ES-I3 (cell line): ENCODE measurements around the gene PPP4C.
A peak's percentile ranks its signal among the peaks of the same experiment; 100 is the strongest.

ENCODE experiments used
- H3K36me3 ChIP-seq: 2 replicates; pipeline ENCODE4 v1.6.1; 2013; ENCODE audit warnings: mild to moderate bottlenecking, low read length, control low read depth, moderate library complexity; ENCODE audit not compliant: insufficient read depth
- H3K4me1 ChIP-seq: 2 replicates; pipeline ENCODE4 v1.6.1; 2013; ENCODE audit warnings: mild to moderate bottlenecking, control low read depth, low read length; ENCODE audit not compliant: insufficient read depth
- H3K9ac ChIP-seq: 2 replicates; pipeline ENCODE4 v1.6.1; 2013; ENCODE audit warnings: low read depth, mild to moderate bottlenecking, low read length, moderate library complexity
- H3K9me3 ChIP-seq: 2 replicates; pipeline ENCODE4 v1.6.1; 2013; ENCODE audit warnings: mild to moderate bottlenecking, low read length, moderate library complexity; ENCODE audit not compliant: control insufficient read depth, insufficient read depth

The PPP4C gene

GRCh38 chr16:30092373-30093010, 16.7 kb downstream of the PPP4C start:
- peak overlapping the region; percentile 73 for H3K9ac ChIP-seq
- H3K4me1 ChIP-seq: 0 out of 2 replicates have a peak, but pooled peaks cover 4% of the 10 kb centered on the region

DNA sequence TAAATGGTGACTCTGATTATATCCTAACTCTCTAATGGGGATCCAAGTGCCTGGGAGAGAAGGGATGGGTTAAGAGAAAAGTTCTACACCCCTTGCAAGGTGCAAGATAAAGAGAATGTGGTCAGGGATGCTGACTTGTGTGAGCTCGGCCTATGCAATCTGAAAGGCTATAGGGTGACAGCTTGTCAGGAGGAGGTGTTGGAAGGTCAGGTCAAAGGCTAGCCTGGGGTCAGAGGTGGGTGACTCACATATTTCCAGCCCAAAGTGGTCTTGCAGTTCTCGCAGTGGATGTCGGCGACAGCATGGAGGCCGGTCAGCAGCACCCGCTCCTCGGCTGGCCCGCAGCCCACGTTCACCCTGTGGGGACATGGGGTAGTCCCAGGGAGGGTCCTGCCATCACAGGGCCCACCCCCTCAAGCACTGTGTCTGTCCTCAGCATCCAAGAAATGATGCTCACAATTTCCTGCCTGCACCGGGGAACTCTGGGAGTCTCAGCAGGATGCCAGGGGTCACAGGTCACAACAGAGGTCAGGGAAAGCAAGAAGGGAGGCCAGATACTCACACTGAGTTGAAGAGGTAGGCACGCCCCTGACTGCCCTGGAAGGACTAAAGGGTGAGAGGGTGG, 18.9 kb downstream of the PPP4C start:
- H3K36me3 ChIP-seq: no peaks in the 10 kb centered on the region
- no peak overlapping the region for H3K9ac ChIP-seq
- peaks cover 19% of the 10 kb centered on the region for H3K9me3 ChIP-seq
- H3K4me1 ChIP-seq: 0 out of 2 replicates have a peak, but pooled peaks cover 4% of the 10 kb centered on the region

More at GRCh38 chr16:30092373-30093010, 16.7 kb downstream of the PPP4C start:
- H3K36me3 ChIP-seq: no peaks in the 10 kb centered on the region
- H3K9me3 ChIP-seq: peaks cover 9% of the 10 kb centered on the region; the same call in 1 of the 2 replicates

- Histone ChIP-seq H3K9ac (peak overlapping the region; percentile 33; the same call in 1 of the 2 replicates), H3K4me1 (0 out of 2 replicates have a peak, but pooled peaks cover under 1% of the 10 kb centered on the region), H3K36me3 (no peaks in the 10 kb centered on the region), H3K9me3 (peaks cover 19% of the 10 kb centered on the region)
These were observed 19.6 kb downstream of the PPP4C start for GRCh38 chr16:30095166-30096078.

- peak within 1 kb of the TSS; percentile 52 for H3K9ac ChIP-seq
- peaks cover 19% of the 10 kb centered on the region for H3K9me3 ChIP-seq
- H3K4me1 ChIP-seq: no peaks in the 10 kb centered on the region
- H3K36me3 ChIP-seq: no peaks in the 10 kb centered on the region
These were observed 20.5 kb downstream of the PPP4C start, which contains the start of gene YPEL3 for GRCh38 chr16:30096105-30096861. Gene YPEL3 (minus strand): TSS chr16:30096213. CDS start chr16:30095482, 731 bp downstream.

- H3K9me3 ChIP-seq: peaks cover 19% of the 10 kb centered on the region
- no peaks in the 10 kb centered on the region for H3K4me1 ChIP-seq
- H3K9ac ChIP-seq: peak overlapping the region; percentile 52; the same call in 1 of the 2 replicates
- no peaks in the 10 kb centered on the region for H3K36me3 ChIP-seq
These were observed 21.2 kb downstream of the PPP4C start for GRCh38 chr16:30096862-30097563.

- H3K9ac ChIP-seq: no peak overlapping the region
- no peaks in the 10 kb centered on the region for H3K9me3 ChIP-seq
- H3K36me3 ChIP-seq: no peaks in the 10 kb centered on the region
- no peaks in the 10 kb centered on the region for H3K4me1 ChIP-seq
These were observed 28.3 kb downstream of the PPP4C start for GRCh38 chr16:30104090-30104489.

DNA sequence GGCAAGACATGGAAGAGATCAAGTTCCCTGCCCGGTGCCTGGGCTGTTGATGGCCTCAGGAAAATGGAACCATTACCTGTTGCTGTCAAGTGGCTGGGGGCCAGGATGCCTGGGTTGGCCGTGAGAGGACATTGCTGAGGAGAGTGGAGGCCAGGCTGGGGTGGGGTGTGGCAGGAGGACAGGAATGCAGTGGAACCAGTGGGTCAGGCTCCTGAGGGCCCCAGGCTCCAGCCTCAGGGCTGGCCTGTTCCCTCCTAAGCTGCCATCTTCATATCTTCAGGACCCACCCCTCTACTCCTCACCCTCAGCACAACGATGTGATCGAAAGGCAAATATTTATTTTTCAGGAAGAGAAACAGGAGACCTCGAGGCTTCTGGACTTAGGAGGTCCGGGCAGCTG, 28.7 kb downstream of the PPP4C start:
- no peaks in the 10 kb centered on the region for H3K9me3 ChIP-seq
- H3K9ac ChIP-seq: no peak overlapping the region
- H3K36me3 ChIP-seq: no peaks in the 10 kb centered on the region
- no peaks in the 10 kb centered on the region for H3K4me1 ChIP-seq

- no peaks in the 10 kb centered on the region for H3K9me3 ChIP-seq
These were observed 32.5 kb downstream of the PPP4C start for GRCh38 chr16:30108059-30108850.

GRCh38 chr16:30110661-30111060, 34.9 kb downstream of the PPP4C start:
- Histone ChIP-seq H3K9me3 (no peaks in the 10 kb centered on the region), H3K9ac (no peak overlapping the region), H3K36me3 (no peaks in the 10 kb centered on the region), H3K4me1 (0 out of 2 replicates have a peak, but pooled peaks cover 3% of the 10 kb centered on the region)

More at GRCh38 chr16:30108059-30108850, 32.5 kb downstream of the PPP4C start:
- Histone ChIP-seq H3K36me3 (no peaks in the 10 kb centered on the region), H3K4me1 (0 out of 2 replicates have a peak, but pooled peaks cover 3% of the 10 kb centered on the region), H3K9ac (no peak overlapping the region)

DNA sequence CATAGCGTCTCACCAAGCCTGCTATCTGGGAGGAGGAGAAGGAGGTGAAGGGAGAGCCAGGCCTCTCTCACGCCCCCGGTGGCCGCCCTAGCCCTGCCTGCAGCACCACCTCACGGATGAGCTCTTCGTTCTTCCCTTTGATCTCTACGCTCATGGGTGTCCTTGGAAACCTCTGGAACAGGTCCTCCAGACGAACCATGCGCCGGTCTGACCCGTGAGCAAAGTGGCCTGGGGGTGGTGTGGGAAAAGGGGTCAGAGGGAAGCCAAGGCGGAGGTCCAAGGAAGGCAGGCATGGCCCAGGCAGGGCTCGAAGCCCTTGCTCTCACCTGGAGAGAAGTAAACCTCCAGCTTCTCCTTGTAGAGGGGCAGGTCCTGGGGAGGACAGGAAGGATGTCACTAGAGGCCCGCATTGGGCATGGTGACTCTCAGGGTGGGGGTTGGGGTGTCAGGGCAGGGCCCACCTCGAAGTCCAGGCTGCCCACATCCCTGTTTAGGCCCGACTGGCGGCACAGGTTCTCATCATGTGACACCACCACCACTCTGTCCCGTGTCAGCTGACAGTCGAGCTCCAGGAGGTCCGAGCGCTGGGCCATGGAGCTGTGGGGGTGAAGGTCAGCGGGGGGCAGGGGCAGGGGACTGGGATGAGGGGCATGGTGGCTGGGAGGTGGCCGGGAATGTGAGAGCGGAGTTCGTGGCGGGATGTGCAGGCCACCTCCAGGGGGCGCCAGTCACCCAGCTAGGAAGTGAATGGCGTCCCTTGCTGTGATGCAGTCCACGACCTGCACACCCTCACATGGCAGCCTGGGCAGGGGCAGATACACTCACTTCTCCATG, 36.6 kb downstream of the PPP4C start:
- no peaks in the 10 kb centered on the region for H3K9me3 ChIP-seq
- no peak overlapping the region for H3K9ac ChIP-seq
- H3K4me1 ChIP-seq: 0 out of 2 replicates have a peak, but pooled peaks cover 3% of the 10 kb centered on the region
- no peaks in the 10 kb centered on the region for H3K36me3 ChIP-seq

DNA sequence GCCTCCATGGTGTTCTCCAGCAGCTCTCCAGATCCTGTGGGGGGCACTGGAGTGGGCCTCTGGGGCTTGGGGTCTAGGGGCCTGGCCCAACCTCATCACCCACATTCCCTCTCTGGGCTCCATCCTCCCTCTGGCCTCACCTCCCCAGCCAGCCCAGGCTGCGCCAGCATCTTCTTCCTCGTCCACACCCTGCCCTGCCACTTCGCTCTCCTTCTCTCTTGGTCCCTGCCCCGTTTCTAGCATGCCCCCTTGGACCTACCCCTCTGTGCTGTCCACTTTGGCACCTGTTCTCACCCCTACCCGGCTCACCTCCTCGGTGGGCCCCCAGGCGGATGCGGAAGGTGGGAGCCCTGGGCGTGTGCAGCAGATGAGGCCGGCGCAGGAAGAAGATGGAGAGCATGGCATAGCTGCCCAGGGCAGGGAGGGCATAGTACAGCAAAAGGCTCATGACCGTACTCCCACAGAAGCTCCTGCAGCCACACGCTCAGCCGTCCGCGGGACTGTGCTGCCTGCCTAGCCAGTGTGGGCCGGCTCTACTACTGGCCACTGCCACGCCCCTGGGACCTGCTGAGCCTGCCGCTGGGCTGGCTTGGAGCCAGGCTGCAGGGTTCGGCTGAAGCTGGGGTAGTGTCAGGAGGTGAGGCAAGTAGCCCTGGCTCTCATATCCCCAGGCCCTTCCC, 37.4 kb downstream of the PPP4C start, which contains the start of gene GDPD3:
Gene GDPD3 (minus strand): TSS at position 507 of the 680 bp plus-strand sequence. CDS start 59 bp downstream, at position 448.
- Histone ChIP-seq H3K4me1 (0 out of 2 replicates have a peak, but pooled peaks cover 3% of the 10 kb centered on the region), H3K9me3 (no peaks in the 10 kb centered on the region), H3K9ac (no peak within 1 kb of the TSS), H3K36me3 (peaks cover 2% of the 10 kb centered on the region; the same call in 1 of the 2 replicates)
